HFFc6 (cell line): ENCODE data around the gene KLF7. TPM values are rescaled to one million over a fixed set of nuclear protein-coding genes. Genes with fewer than 3 reads are reported as not detected.

Experiments used
- DNase-seq: peaks from one replicate; pipeline ENCODE4 v3.0.0-alpha.2; 2018
- H3K27ac Mint-ChIP-seq: 2 replicates; pipeline ENCODE4 v1.8.0; 2020; ENCODE audit warnings: mild to moderate bottlenecking, mixed read lengths
- H3K27me3 Mint-ChIP-seq: 2 replicates; pipeline ENCODE4 v1.8.0; 2021; ENCODE audit warnings: mild to moderate bottlenecking, moderate library complexity, mixed read lengths; ENCODE audit not compliant: insufficient read depth
- H3K36me3 Mint-ChIP-seq: 2 replicates; pipeline ENCODE4 v1.8.0; 2021; ENCODE audit warnings: low read depth, mixed read lengths
- H3K4me1 Mint-ChIP-seq: 2 replicates; pipeline ENCODE4 v1.8.0; 2020; ENCODE audit warnings: low read depth, mixed read lengths
- H3K4me3 Mint-ChIP-seq: 2 replicates; pipeline ENCODE4 v1.8.0; 2020; ENCODE audit warnings: mild to moderate bottlenecking, moderate library complexity, mixed read lengths
- H3K9me3 Mint-ChIP-seq: 2 replicates; pipeline ENCODE4 v1.8.0; 2020; ENCODE audit warnings: mild to moderate bottlenecking, mixed read lengths
- total RNA-seq, 6 experiments: library from RNA; stranded (reverse); fragmentation: NEBNext Ultra II Directional; extraction: Animal tissue kit (Norgen Biotek cat#: 25700); gene quantifications; 2 replicates in 1 of 6; 3 replicates in 5 of 6; pipeline ENCODE4 v1.2.3, GENCODE V29; 2021
- TF ChIP-seq, protein P1 (sequence below): fragments of 200-600 bp; sonication (generic); IDR thresholded peaks from 2 replicates; pipeline ENCODE4 v1.5.0; 2021; ENCODE audit warnings: antibody characterized with exemption, mild to moderate bottlenecking

KLF7 gene
- total RNA-seq, 6 experiments from 2014 or later, result 29.4 to 45.0 (median 34.0) TPM

- TF ChIP-seq, protein P1, sequence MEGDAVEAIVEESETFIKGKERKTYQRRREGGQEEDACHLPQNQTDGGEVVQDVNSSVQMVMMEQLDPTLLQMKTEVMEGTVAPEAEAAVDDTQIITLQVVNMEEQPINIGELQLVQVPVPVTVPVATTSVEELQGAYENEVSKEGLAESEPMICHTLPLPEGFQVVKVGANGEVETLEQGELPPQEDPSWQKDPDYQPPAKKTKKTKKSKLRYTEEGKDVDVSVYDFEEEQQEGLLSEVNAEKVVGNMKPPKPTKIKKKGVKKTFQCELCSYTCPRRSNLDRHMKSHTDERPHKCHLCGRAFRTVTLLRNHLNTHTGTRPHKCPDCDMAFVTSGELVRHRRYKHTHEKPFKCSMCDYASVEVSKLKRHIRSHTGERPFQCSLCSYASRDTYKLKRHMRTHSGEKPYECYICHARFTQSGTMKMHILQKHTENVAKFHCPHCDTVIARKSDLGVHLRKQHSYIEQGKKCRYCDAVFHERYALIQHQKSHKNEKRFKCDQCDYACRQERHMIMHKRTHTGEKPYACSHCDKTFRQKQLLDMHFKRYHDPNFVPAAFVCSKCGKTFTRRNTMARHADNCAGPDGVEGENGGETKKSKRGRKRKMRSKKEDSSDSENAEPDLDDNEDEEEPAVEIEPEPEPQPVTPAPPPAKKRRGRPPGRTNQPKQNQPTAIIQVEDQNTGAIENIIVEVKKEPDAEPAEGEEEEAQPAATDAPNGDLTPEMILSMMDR, result no peak
- Mint-ChIP-seq H3K9me3 (no peaks in the 10 kb centered on the region), H3K27ac (peak overlapping the region; percentile 98), H3K4me1 (peaks cover 28% of the 10 kb centered on the region), H3K36me3 (peaks cover 20% of the 10 kb centered on the region), H3K4me3 (peak overlapping the region; percentile 95), H3K27me3 (peaks cover 8% of the 10 kb centered on the region)
- peak; percentile 54 for DNase-seq
Observed at GRCh38 chr2:207167099-207167923, 1.6 kb upstream of the KLF7 start.

- H3K27ac Mint-ChIP-seq, result peak overlapping the region; percentile 98
- DNase-seq, result peak; percentile 73
- H3K9me3 Mint-ChIP-seq, result no peaks in the 10 kb centered on the region
- TF ChIP-seq, protein P1, result peak; percentile 74
- H3K4me1 Mint-ChIP-seq, result peaks cover 36% of the 10 kb centered on the region
- H3K36me3 Mint-ChIP-seq, result peaks cover 20% of the 10 kb centered on the region
- peak overlapping the region; percentile 95 for H3K4me3 Mint-ChIP-seq
- H3K27me3 Mint-ChIP-seq, result peaks cover 8% of the 10 kb centered on the region
Observed at GRCh38 chr2:207166349-207167098, 776 bp upstream of the KLF7 start.

- Mint-ChIP-seq H3K4me1 (peaks cover 42% of the 10 kb centered on the region), H3K36me3 (peaks cover 20% of the 10 kb centered on the region), H3K4me3 (peak overlapping the region; percentile 95), H3K9me3 (no peaks in the 10 kb centered on the region), H3K27ac (peak overlapping the region; percentile 98), H3K27me3 (peaks cover 8% of the 10 kb centered on the region)
- peak; percentile 100 for DNase-seq
- TF ChIP-seq, protein P1, result no peak
Observed at GRCh38 chr2:207166039-207166348, 246 bp upstream of the KLF7 start.

- Mint-ChIP-seq H3K36me3 (peaks cover 26% of the 10 kb centered on the region), H3K9me3 (no peaks in the 10 kb centered on the region), H3K27me3 (peaks cover 9% of the 10 kb centered on the region), H3K27ac (peak overlapping the region; percentile 98), H3K4me3 (peak overlapping the region; percentile 95), H3K4me1 (peaks cover 59% of the 10 kb centered on the region)
- DNase-seq, result peak; percentile 45
- TF ChIP-seq, protein P1, result no peak
Observed at GRCh38 chr2:207164006-207164831, 1.5 kb downstream of the KLF7 start.

DNA sequence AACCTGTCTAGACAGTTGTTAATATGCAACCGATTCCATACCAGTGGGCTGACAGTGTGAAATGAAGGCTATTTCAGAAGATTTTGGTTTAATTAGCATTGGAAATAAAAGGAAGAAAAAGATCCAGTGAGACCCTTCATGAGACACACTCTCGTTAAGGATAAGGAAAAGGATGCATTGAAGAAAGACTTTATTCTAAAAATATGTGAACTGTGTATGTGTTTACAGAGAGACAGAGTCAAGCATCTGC, 2.1 kb downstream of the KLF7 start:
- H3K4me3 Mint-ChIP-seq, result peak overlapping the region; percentile 95
- no peaks in the 10 kb centered on the region for H3K9me3 Mint-ChIP-seq
- TF ChIP-seq, protein P1, result no peak
- peaks cover 9% of the 10 kb centered on the region for H3K27me3 Mint-ChIP-seq
- no peak for DNase-seq
- peaks cover 63% of the 10 kb centered on the region for H3K4me1 Mint-ChIP-seq
- H3K27ac Mint-ChIP-seq, result peak overlapping the region; percentile 98
- peaks cover 26% of the 10 kb centered on the region for H3K36me3 Mint-ChIP-seq
